ENCODE results near the gene UQCC2.

The UQCC2 gene

DNA sequence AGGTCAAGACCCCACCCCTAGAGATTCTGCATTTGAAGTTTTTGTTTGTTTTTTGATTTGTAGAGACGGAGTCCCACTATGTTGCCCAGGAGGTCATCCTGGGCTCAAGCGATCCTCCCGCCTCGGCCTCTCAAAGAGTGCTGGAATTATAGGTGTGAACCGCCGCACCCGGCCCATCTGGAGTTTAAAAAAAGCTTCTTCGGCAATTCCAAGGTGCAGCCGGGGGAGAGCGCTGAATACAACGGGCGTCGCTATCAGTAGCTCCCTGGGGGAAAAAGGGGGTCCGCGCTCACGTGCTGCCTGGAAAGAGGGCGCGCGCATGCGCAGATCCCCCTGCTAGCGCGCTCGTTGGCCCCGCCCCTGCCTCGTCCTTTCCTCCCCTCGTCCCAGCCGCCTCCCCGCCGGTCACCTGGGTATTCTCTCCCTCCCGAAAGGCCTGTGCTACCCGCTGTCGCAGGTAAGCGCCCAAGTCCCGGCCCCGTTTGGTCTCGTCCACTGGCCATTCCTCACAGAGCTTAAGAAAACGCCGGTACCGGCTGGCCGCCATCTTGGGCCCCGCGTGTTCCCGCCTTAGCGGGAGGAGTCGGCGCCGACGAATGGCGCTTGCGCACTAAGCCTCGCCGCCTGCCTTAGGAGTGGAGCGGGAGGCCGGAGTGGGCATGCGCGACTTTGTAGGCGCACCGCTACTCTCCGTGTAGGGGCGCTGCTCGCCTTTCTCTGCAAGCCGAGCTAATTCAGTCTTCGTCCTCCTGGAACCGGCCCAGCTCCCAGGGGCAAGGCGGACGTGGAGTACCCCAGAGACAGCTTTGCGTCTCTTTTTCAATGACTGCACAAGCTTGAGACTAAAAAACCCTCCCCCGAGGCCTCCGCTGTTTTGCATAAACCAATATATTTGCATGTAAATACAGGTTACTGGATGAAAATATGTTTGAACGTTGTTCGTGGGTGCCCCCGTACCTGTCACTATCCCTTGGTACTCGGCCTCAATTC lies at the start of gene UQCC2:
TSS of gene UQCC2 (minus strand) at position 561 of the 990 bp plus-strand sequence. CDS start at position 547, 14 bp downstream.
- DNase-seq, result peak; percentile 97

DNA sequence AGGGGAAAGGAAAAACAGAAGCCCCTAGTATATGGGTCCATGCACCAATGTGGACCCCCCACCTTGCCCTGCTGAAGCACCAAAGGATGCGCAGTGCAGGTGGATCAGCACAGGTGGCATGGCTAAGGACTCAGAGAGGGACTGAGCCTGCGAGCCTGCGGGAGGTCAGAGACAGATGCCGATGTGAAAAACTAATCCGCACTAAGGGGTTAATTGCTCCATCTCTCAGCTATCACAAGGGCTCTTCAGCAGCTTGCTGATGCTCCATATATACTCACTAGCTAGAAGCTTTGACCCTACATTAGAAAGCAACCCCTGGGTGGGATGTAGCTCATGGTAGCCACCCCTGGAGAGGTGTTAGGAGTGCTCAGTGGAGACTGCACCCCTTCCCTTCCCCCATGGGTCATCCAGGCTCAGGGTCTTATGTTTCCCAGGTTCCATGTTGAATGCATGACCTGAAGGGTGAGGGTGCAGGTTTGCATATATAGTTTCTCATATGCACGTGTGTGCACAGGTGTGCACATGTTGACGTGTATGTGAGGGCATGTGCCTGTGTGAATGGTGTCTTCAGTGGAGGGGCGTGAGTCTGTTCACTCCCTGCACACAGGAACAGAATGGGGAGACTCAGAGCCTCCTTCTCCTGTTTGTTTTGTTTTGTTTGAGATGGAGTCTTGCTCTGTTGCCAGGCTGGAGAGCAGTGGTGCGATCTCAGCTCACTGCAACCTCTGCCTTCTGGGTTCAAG lies 48.6 kb upstream of the UQCC2 start:
- DNase-seq, result peak; percentile 46

DNA sequence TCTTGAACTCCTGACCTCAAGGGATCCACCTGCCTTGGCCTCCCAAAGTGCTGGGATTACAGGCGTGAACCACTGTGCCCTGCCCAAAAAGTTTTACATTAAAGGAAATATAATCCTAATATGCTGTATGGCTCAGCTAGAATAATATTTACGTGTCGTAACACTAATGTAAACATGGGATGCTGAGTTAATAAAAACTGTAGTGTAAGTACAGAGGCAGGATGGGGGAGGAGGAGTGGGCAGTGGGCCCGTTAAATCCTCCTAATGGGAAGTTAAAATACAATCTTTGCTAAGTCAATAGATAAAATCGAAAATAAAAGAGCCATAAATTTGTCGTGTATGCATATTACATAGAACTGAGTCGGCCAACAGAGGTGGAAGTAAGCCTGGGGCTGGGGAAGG lies 47.3 kb upstream of the UQCC2 start:
- DNase-seq, result no peak

DNA sequence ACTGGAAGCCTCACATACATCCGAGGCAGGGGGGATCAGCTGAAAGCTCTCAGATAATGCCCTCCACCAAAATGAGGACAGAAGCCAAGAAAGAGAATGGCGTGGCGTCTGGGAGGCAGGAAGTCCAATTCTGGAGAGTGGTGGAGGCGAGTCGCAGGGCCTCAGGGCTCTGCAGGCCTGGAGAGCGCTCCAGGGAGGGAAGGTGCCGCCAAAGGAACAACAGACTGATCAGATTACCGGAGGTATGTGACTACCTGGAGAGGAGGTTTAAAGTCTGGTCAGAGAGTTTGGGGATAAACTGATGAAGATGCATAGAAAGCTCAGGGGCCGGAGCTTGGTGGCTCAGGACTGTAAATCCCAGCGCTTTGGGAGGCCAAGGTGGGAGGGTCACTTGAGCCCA lies 46.4 kb upstream of the UQCC2 start:
- peak; percentile 23 for DNase-seq

DNA sequence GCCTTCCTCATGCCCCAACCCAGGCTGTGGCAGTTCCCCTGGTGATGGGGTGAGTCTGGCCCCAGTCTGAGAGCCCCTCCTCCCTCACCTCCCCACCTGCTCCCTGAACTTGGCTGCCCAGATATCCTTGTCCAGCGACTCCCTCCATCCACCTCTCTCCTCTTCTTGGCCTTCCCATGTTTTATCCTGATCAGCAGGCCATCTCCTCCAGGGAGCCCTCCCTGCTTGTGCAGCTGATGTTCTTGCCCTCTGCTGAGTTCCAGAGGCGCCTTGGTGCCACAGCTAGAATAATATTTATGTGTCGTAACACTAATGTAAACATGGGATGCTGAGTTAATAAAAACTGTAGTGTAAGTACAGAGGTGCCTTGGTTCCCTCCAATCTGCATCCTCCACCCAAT lies 45.6 kb upstream of the UQCC2 start:
- no peak for DNase-seq

DNA sequence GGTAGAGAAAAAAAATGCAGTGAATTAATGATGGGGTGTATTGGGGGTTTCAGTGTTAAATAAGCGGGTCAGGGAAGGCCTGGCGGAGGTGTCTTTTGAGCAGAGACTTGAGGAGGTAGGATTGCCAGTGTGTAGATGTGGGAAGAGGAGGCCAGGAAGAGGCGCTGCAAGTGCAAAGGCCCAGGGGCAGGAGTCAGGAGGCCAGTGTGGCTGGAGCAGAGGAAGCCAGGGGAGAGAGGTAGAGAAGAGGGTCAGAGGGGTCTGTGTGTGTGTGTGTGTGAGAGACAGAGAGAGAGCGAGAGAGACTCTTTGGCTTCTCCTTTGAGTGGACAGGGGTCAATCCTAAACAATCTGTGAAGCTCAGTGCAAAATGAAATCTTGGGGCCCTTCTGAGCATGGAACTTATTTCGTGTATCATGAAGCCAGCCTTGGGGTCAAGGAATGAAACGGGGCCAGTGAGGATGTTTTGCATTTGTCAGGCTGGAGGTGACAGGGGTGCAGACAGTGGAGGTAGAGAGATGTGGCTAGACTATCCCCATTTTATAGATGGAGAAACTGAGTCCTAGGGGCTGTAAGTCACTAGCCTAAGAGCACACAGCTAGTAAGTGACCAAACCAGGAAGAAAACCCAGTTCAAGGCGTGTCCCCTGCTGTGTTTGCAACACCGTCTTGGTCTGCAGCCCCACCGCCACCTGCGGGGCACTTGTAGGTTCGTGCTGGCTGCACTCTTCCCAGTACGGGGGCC lies 44.9 kb upstream of the UQCC2 start:
- no peak for DNase-seq

DNA sequence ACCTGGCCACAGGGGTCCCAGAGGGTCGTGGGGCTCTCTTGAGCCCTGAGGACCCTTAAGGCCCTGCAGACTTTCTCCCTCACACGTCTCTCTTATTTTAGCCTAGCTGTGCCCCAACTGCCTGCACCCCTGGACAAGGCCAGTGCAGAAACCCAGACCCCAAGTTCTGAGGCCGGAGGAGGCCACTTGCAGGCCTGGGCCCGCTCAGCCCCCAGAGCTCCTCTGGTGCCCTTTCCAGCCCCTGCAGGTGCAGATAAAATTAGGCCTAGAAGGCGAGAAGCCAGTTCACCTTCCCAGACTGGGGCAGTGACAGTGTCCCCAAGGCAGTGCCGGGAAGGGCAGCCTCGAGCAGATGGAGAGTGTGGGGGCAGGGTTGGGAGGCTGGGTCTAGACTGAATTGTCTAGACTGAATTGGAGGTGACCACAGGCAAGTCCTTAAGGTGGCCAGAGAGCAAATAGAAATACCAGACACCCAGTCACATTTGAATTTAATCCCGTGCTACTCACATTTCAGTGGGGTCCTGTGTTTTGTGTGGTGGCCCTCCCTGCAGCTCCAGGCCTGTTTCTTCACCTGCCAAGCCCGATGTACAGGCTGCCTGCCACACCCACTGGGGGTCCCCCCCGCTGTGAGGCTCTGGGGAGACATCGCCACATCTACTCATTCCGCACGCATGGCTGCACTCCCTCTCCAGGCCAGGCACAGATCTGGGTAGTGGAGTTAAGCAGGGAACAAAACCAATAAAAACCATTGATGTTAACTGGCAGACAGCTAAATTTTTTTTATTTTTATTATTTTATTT lies 43.8 kb upstream of the UQCC2 start:
- peak; percentile 94 for DNase-seq

DNA sequence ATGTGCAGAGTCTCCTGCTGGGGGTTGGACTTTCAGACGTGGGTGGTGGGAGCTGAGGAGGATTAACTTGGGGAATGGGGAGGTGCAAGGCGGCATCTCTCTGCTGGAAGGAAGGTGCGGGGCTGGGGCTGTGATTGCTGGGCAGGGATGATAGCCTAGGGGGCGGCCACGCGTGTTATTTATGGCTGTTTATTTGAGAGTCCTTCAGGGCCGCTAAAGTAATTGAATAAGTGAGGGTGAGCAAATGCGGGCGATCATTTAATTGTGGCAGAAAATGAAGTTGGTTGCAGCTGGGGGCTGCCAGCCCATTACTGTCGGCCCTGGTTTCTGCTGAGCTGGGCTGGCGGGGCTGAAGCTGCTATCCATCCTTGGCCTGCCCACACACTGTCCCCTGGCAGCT lies 42.7 kb upstream of the UQCC2 start:
- DNase-seq, result no peak

DNA sequence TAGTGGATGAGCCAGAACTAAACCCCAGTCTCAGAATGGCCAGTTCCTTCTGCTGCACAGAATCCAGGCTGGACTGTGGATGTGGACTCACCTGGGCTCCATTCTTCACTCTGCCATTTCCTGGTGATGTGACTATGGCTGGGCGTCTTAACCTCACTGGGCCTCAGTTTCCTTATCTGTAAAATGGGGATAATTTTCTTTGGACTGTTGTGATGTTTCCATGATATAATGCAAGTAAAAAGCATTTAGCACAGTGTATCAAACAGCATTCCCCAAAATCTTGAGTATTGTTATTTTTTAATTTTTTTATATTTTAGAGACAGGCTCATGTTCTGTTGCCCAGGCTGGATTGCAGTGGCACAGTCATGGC lies 41.1 kb upstream of the UQCC2 start:
- no peak for DNase-seq

DNA sequence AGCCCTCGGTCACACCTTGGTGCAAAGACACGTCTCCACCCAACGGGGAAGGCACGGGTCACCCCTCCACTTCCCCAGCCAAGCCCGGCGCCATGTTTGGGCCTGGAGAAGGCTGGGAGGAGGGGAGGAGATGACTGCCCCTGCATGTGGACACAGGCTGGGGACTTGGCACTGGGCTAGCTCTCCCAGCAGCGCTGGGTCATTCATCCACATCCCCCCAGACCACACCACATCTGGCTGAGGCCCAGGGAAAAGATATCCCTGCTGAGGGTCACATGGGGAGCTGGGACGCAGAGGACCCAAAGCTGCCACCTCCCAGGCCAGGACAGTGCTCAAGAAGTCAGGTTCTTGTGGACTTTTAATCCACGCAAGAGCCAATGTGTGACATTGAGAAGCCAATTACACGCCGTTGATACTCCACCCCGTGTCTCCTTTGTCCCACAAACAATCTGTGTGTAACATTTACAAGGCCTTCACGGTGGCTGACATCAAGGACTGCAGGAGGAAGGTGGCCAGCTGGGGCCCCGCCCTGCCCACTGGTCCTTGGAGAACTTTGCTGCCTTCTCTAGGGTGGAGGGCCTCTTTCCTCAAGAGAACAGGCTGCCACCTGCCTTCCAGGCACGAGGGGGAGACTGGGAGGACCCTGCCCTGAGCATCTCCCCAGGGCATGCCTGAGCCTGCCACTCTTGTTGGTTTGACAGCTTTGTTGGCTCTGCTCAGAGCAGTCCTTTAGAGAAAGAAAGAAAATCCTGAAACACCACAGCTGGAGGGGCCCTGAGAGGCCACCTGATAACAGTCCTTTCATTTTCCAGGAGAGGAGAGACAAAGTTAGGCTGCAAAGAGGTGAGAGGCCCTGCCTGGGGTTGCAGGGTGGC lies 40.5 kb upstream of the UQCC2 start:
- DNase-seq, result peak; percentile 97

DNA sequence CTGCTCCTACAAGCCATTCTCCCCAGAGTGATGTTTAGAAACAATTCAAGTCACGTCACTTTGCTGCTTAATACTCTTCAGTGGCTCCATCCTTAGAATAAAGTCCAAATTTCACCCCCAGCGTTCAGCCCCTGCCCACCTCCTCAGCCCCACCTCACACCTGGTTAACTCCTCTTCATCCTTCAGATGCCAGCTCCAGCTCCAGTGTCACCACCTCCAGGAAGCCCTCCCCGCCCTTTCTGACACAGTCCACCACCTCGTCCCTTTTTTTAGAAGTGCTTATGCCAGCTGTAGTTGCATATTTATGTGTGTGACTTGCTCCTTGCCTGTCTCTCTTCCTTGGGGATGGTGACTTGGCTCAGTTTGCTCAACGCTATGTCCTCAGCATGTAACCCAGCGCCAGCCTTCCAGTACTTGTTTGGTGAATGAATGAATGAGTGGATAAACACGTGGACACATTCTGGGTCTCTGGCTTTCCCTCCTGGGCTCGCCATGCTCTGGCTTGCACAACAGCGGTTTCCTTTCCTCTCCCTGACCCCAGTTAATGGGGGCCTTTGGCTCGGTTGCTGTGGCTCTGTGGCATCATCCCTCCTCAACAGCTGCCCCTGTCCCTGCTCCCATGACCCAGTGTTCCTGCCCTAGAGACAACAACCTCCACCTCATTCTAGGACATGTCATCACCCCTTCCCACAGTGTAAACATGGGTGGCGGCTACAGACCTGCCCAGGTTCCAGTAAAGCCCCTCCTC lies 38.9 kb upstream of the UQCC2 start:
- no peak for DNase-seq

DNA sequence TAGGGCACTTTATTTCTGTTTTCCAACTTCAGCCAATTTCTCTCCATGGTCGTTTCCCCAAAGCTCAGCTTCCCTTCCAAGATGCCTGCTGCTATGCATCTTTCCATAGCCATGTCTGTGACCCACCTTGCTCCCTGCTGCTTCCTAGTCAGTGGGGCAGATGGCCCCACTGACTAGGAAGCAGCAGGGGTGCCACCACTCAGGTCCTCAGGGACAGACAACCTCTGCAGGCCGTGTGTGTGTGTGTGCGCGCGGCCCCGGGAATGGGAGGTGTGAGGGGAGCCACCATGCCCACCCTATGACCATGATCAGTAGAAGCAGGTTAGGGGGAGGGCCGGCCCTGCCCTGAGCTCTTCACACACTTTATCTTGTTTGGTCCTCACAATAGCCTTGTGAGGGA lies 37.9 kb upstream of the UQCC2 start:
- no peak for DNase-seq

DNA sequence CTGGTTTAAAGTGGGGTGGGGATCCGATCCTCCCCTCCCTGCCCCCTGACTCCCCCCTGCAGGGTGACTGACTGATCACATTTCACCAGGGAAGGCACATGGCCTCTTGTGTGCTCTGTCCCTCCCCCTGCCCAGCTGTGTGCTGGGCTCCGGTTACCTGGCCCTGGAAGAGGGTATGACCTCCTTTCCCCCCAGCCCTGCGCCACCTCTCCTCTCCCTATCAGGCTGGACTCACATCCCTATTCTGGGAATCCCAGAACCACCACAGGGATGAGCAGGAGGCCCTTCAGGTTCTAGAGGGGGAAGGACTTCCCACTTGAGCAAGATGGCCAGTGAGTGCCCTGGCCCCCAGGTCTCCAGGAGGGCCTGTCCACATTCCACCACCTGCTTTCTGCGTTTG lies 37.3 kb upstream of the UQCC2 start:
- DNase-seq, result no peak

DNA sequence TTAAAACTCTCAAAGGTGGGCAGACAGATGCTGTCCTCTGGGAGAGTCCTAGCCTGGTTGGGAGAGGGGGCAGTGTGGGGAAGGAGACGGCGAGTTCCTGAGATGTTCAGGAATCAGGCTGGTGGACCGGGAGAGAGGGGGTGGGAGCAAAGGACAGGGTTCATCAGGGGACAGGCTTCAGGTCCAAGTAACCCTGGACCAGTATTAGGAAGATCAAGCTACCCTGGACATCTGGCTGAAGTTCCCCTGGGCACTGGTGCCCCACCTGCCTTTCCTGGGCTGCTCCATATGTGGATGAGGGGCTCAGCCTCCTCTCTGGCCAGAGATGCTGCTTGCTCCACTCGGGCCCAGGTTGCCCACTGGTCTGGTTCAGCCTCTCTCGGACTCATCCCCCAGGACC lies 36.3 kb upstream of the UQCC2 start:
- no peak for DNase-seq

DNA sequence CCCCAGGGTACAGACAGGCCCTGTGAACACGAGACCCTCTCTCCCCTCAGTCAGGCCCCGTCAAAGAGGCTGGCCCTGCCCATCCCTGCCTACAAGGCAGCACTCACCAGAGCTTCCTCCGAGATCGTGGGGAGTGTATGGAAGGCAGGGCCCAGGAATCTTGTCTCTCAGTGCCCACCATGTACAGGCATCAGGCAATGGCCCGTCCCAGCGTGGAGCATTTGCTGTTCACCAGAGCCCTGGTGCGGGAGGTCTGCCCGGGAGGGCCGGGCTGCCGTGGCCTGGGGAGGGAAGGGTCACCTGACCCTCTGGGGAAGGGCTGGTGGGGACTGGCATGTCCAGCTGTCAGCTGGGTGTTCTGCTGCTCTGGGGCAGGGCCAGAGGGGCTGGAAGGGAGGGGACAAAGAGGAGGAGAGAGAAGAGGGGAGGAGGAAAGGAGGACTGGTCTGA lies 35.2 kb upstream of the UQCC2 start, which contains the start of gene IP6K3:
TSS of gene IP6K3 (minus strand) at position 255 of the 450 bp plus-strand sequence. CDS start 11,429 bp downstream, outside the sequence.
- DNase-seq, result no peak

DNA sequence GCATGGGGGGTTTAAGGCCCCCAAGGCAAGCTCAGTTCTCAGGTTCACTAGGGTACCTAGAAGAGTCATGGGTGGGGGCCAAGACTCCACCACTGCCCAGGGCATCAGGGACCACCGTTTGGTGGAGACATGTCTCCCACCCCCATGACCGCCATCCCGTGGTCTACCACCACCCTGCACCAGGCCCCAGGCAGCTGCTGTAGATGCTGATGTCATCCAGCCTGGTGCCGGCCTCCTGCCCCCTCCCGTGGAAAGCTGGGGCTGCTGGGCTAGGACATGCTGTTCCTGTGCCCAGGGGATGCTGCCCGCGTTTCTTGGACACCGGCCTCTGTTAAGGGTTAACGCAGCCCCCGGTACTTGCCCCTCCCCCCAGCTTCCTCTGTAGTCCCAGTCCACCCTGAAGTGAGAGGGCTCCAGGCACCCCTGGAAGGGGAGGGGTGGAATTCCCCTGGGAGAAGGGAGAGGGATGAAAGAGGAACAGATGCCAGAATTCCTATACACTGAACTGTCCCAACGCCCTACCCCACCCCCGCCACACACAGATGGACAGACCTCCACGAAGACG lies 34.6 kb upstream of the UQCC2 start:
- DNase-seq, result no peak

DNA sequence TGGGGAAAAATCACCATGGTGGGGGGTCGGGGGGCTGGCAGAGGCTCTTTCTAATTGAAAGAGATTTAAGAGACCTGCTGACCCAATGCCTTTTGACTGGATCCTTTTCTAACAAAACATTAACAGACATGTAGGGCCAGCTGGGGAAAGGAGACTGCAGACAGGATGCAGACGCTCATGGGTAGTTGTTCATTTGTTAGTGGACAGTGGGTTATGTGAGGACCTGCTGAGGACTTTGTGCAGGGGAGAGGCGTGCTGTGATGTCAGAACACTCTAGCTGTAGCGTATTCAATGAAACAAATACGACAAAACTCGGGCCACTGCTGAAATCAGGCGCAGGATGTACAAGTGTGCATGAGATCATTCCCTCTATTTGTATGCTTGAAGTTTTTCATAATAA lies 34.0 kb upstream of the UQCC2 start:
- DNase-seq, result no peak

DNA sequence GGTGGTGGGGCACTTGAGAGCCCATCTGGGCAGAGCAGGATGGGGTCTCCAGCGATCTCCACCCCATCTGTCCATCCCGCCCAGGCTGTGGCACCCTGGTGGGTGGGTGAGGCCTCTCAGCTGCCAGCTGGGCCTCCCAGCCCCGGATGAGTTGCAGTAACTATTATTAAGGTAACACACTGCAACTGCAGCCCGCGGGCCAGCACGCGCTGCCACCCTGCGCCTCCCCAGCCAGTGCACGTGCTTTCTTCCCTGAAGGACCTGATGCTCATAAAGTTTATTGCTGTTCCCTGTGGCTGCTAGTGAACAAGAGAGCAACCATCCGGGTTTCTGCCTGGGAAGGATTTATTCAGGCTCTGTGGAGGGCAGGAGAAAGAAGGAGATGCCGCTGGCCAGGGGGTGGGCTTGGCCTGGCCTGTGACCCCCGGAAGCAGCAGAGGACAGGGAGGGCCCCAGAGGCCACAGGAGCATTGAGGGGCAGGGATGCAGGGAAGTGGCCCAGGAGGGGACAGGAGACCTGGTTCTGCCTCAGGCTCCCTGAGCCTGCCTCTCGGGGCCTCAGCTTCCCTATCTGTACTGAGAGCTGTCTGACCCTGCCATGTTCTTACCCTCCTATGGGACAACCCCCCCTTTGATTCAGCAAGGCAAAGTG lies 33.5 kb upstream of the UQCC2 start:
- DNase-seq, result peak; percentile 85

Measured in DMS79 treated with DMSO at 0.1 percent for 48 hours (cell line).